DMS 273 (cell line): Measurements from ENCODE around the gene NR2E1.

Experiments used
- DNase-seq: peaks from one replicate; lab custom pipeline; 2025; ENCODE audit not compliant: unreplicated experiment; lab: John Stamatoyannopoulos, UW

NR2E1 gene

DNA sequence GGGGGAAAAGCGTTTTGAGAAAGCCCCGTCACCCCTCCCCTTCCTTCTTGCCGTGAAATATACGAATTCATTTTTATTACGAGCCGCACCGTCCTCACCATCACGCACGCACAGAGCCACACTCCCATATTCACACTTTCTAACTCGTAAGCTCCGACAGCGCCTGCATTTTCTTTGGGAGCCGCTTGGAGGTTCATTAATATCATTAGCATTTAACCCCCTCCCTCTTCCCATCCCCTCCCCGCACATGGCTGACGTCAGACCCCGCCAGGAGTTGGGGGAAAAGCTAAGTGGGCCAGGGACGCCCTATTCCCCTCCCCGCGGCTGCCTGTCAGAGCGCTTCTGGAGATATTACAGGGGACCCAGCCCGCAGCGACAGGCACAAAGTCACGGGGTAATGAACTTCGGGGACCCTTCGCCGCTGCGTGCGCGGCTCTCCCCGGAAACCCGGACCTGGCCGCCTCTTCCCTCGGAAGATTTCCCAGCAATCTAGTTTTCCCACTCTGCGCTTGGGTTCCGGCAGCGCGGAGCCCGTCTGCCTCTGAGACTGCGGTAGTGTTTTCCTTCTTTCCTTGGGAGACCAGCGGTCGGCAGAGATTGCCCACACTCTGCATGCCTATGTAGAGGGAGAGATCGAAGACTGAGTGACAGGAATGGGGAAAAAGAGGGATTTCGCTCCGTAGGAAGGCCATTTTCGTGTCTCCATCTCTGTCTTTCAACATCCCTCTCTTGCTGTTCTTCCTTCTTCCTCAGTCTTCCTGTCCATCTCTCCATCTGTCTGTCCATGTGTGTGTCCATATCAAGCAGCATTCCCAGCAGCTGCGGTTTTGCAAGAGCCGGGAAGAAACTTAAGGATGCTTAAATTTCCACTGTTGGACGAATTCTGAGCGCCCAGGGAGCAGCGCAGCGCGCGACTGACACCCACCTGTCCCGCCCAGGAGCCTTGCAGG, at the start of gene NR2E1:
Gene NR2E1 (plus strand): TSS at position 309 of the 950 bp plus-strand sequence. CDS start 744 bp downstream, outside the sequence.
- peak; percentile 90 for DNase-seq

- DNase-seq = no peak
Measured at GRCh38 chr6:108116546-108117426, 49.0 kb upstream of the NR2E1 start.

- peak; percentile 63 for DNase-seq
Measured at GRCh38 chr6:108117427-108118358, 48.1 kb upstream of the NR2E1 start.

GRCh38 chr6:108118359-108118724, 47.5 kb upstream of the NR2E1 start:
- no peak for DNase-seq

DNA sequence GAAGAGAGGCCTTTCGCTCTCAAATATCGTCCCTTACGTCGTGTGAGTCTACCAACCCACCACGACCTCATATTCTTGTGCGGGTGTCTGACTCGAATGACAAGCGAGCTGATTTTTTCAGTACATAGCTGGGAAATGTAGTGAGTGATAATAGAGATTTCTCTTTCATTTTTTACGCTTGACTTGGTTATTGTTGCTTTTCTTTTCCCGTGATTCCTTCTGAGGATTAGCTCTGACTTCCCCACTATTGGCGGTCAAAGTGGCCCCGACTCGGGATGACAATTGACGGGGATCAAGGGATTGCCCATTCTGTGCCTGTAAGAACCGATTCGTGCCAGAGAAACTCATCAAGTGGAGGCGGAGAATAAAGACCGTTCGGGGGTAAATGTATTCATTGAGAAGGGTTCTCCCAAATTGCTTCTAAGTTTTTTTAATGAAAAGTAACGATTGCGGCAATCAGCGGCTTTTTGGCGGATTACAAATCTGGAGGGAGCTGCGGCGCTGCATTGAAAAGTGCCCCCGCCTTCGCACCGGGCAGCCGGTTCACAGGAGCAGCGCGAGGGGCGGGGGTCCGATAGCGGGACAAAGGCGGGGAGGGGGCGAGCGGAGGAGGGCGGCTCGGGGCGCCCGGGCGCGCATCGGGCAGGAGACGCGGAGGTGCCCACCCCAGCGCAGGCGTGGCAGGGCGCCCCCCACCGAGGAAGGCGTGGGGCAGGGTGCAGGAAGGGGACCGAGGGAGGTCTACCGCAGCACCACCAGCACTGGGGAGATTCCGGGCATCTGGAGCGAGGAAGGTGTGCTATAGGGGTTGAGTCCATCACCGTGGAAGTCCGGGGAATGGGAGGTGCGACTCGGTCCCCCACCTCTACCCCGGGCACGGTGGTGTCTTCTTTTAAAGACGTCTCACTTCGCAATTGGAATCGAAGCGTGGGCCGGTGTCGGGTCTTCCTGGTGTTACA, 46.7 kb upstream of the NR2E1 start:
- peak; percentile 12 for DNase-seq

DNA sequence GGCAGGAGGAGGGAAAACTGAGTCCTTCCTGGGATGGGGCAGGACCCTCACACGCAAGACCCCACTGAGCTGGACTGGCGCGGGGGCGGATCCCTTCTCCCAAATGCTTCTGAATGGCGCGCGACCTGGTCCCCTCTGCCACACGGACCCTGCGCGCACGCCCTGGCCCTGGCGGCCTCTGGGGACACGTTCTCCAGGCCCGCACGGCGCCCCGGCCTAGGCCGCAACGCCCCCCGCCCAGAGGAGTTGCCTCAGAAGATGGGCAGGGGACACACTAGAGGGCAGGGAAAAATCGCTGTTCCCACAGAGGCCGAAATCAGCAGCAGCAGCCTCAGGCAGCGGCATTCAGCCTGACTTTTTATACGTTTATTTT, 46.1 kb upstream of the NR2E1 start:
- DNase-seq = no peak

GRCh38 chr6:108120311-108120710, 45.5 kb upstream of the NR2E1 start:
- no peak for DNase-seq

DNA sequence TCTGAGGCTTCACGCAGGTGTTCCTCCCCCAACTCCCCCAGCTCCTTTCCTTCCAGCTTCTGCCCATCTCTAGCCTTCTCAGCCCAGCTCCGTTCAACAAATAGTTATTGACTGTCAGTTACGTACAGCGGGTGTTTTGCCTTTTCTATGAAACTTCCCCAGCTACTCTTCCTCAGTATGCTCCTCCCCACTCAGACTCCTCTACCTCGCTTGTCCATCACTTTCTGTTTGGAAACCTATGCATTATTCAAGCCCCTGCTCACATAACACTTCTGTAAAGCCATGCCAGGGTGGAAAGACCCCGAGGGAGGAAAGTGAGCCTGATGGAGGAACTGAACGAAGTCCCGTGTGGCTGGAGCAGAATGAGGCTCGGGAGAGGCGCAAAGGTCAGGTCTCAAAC, 44.2 kb upstream of the NR2E1 start:
- DNase-seq = no peak

DNA sequence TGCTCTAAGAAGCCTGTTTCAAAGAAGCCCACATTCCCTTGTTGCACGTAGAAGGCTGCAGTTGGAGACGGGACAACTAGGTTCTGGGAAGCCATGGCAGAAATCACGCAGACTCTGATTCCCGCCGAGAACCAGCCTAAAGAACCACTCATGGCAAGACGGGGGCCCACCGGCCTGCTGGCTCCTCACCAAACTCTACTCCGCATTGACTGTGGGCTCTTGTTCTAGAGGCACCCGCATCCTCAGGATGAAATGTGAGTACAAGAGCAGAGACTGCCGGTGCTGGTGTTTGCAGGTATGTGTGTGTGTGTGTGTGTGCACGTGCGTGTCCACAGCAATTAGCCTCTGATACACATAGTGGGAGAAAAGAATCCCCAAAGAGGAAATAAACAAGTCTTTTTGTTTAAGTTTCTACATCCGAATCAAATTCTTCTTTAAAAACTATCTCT, 42.3 kb upstream of the NR2E1 start:
- DNase-seq = no peak

- no peak for DNase-seq
Measured at GRCh38 chr6:108123946-108124345, 41.9 kb upstream of the NR2E1 start.

GRCh38 chr6:108127056-108127455, 38.8 kb upstream of the NR2E1 start:
- no peak for DNase-seq

- peak; percentile 8 for DNase-seq
Measured at GRCh38 chr6:108127826-108128225, 38.0 kb upstream of the NR2E1 start.

DNA sequence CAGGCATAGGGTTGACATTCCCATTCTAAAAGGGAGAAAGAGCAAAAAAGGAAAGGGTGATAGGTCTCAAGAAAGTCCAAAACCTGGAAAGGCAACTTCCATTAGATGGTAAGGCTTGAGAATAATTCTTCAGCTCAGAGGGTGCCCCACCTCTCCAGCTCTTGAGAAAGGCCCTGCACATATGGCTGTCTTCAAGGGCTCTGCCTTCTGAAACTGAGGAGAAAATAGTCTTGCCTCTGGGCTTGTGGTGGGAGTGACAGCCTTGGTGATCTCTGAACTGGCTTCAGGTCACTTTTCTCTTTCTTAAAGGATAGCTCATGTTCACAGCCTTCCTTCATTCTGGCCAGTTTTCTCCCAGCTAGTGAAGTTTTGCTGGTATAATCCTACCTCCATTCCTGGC, 35.6 kb upstream of the NR2E1 start:
- no peak for DNase-seq

DNA sequence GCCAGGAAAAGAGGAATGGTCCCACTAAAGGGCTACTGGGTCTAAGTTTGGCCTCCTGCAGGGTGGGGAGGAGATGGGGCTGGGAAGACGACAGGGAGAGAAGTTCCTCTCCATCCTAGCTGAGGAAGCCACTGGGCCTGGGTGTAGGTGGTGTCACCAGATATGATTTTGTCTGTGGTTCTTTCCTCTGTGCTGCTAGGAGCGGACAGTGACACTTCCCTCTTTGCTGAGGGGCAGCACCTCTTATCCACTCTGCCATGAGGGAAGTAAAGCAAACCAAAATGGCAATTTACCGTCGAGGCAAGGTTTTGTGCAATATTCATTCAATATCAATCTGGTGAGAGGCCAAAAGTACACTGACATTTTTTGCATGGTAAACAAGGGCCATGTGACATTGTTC, 33.0 kb upstream of the NR2E1 start:
- no peak for DNase-seq

GRCh38 chr6:108133594-108134179, 32.1 kb upstream of the NR2E1 start:
- peak; percentile 92 for DNase-seq

- DNase-seq = no peak
Measured at GRCh38 chr6:108134213-108134970, 31.4 kb upstream of the NR2E1 start.

GRCh38 chr6:108142240-108142639, 23.6 kb upstream of the NR2E1 start:
- no peak for DNase-seq

DNA sequence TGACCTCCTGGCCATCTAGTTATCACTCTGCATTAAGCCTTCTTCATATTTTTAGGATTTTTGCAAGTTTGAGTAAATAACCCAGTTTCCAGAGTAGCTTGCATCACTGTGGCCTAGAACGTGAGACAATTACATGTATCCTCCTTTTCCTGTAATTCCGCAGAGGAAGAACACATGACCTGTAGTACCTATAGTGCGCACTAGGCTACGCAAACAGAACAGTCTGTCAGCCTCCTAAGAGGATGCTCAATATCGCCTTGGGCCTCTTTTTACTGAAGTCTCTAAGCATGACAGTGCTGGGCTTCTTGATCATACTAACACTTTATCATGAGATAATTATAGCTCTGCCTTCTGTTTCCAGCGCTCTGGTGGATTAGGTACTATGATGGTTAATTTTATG, 20.2 kb upstream of the NR2E1 start:
- peak; percentile 18 for DNase-seq
